ENCODE measurements around the gene KCNAB1.

DNA sequence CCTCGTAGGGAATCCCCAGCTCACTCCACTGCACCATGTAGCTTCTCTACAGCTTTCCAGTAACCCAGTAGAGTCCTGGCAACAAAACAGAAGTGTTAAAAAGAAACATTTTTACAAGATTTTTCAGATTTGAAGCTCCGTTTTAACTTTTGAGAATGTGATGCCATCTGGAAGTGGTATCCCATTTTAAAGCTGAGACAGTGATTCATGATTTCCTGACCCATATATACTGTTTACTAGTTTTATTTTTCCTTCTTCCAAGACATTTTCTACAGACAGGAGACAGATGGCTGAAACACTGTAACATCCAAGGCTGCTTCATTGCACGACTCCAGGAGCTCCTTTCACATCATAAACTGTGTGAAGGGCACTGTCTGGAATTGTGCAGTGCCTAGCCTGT lies 30.3 kb upstream of the KCNAB1 start:
- TF ChIP-seq POLR2A (IDR thresholded peaks at IDR 0.05) (no peak), POLR2AphosphoS5 (IDR thresholded peaks at IDR 0.05; ENCODE audit: insufficient read depth in 1 of 2, low read depth in 1 of 2) (no peak)
- TF ChIP-seq, protein P1, sequence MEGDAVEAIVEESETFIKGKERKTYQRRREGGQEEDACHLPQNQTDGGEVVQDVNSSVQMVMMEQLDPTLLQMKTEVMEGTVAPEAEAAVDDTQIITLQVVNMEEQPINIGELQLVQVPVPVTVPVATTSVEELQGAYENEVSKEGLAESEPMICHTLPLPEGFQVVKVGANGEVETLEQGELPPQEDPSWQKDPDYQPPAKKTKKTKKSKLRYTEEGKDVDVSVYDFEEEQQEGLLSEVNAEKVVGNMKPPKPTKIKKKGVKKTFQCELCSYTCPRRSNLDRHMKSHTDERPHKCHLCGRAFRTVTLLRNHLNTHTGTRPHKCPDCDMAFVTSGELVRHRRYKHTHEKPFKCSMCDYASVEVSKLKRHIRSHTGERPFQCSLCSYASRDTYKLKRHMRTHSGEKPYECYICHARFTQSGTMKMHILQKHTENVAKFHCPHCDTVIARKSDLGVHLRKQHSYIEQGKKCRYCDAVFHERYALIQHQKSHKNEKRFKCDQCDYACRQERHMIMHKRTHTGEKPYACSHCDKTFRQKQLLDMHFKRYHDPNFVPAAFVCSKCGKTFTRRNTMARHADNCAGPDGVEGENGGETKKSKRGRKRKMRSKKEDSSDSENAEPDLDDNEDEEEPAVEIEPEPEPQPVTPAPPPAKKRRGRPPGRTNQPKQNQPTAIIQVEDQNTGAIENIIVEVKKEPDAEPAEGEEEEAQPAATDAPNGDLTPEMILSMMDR (IDR thresholded peaks at IDR 0.05), result no peak
